ENCODE results near the gene PPP2R2B. TPM values are rescaled to one million over a fixed set of nuclear protein-coding genes. Genes with fewer than 3 reads are reported as not detected.

Gene PPP2R2B
- polyA plus RNA-seq, 3 donors = 0.08 TPM; not detected in 2

GRCh38 chr5:146745931-146746577 is 132.5 kb downstream of the PPP2R2B start:
- intact Hi-C loops (cut with micrococcal nuclease) = no loop called here
- TF ChIP-seq CTCF (IDR thresholded peaks at IDR 0.05) = no peak
- no peaks in the 10 kb centered on the region for H3K4me1 Mint-ChIP-seq
- Histone ChIP-seq H3K4me2 (replicated peaks; ENCODE audit: extremely low read depth, low read length, poor library complexity, severe bottlenecking) (no peak overlapping the region), H3K4me3 (replicated peaks in 1 of 3; ENCODE audit: low read depth in 2 of 3, low read length in 3 of 3) (no peak overlapping the region), H3K36me3 (replicated peaks in 1 of 2; ENCODE audit: control insufficient read depth in 1 of 2, insufficient read depth in 2 of 2, low read length in 2 of 2) (no peaks in the 10 kb centered on the region), H3K9ac (ENCODE audit: insufficient read depth, low read length, poor library complexity, severe bottlenecking) (no peak overlapping the region), H2AFZ (ENCODE audit: insufficient read depth, low read depth, low read length, poor library complexity, severe bottlenecking) (no peak overlapping the region), H4K20me1 (ENCODE audit: insufficient read depth, low read length) (no peaks in the 10 kb centered on the region), H3K4me1 (ENCODE audit: control insufficient read depth in 1 of 2, insufficient read depth in 2 of 2, low read length in 2 of 2) (no peaks in the 10 kb centered on the region), H3K79me2 (ENCODE audit: insufficient read depth, low read length) (no peaks in the 10 kb centered on the region), H3K9me3 (replicated peaks in 1 of 2; ENCODE audit: control insufficient read depth in 1 of 2, insufficient read depth in 1 of 2, low read length in 2 of 2) (no peaks in the 10 kb centered on the region), H3K27me3 (ENCODE audit: control insufficient read depth in 2 of 2, insufficient read depth in 2 of 2, low read length in 2 of 2) (no peaks in the 10 kb centered on the region), H3K27ac (ENCODE audit: low read depth in 1 of 2, low read length in 2 of 2) (no peak overlapping the region)
- H3K4me3 Mint-ChIP-seq = no peak overlapping the region
- WGBS (ENCODE audit: insufficient coverage) = 97% methylated on average over 4 of the region's 5 CpGs
- H3K9me3 Mint-ChIP-seq = peaks cover 0 to 5% (median 2%) of the 10 kb centered on the region in 7 donors
- no peaks in the 10 kb centered on the region for H3K36me3 Mint-ChIP-seq
- H3K27me3 Mint-ChIP-seq (ENCODE audit: low read depth in 3 of 3) = no peaks in the 10 kb centered on the region
- no peak overlapping the region for H3K27ac Mint-ChIP-seq
- no peak for DNase-seq

- Histone ChIP-seq H3K27me3 (ENCODE audit: control insufficient read depth in 2 of 2, insufficient read depth in 2 of 2, low read length in 2 of 2) (no peaks in the 10 kb centered on the region), H3K4me3 (replicated peaks in 1 of 3; ENCODE audit: low read depth in 2 of 3, low read length in 3 of 3) (no peak overlapping the region), H3K79me2 (ENCODE audit: insufficient read depth, low read length) (no peaks in the 10 kb centered on the region), H3K4me2 (replicated peaks; ENCODE audit: extremely low read depth, low read length, poor library complexity, severe bottlenecking) (no peak overlapping the region), H3K9ac (ENCODE audit: insufficient read depth, low read length, poor library complexity, severe bottlenecking) (no peak overlapping the region), H3K36me3 (replicated peaks in 1 of 2; ENCODE audit: control insufficient read depth in 1 of 2, insufficient read depth in 2 of 2, low read length in 2 of 2) (no peaks in the 10 kb centered on the region), H3K4me1 (ENCODE audit: control insufficient read depth in 1 of 2, insufficient read depth in 2 of 2, low read length in 2 of 2) (no peaks in the 10 kb centered on the region), H2AFZ (ENCODE audit: insufficient read depth, low read depth, low read length, poor library complexity, severe bottlenecking) (no peak overlapping the region), H3K9me3 (replicated peaks in 1 of 2; ENCODE audit: control insufficient read depth in 1 of 2, insufficient read depth in 1 of 2, low read length in 2 of 2) (no peaks in the 10 kb centered on the region), H4K20me1 (ENCODE audit: insufficient read depth, low read length) (no peaks in the 10 kb centered on the region), H3K27ac (ENCODE audit: low read depth in 1 of 2, low read length in 2 of 2) (no peak overlapping the region)
- intact Hi-C loops (cut with micrococcal nuclease) = no loop called here
- Mint-ChIP-seq H3K27me3 (ENCODE audit: low read depth in 3 of 3) (peaks cover 0 to 1% (median 0%) of the 10 kb centered on the region in 3 donors), H3K4me3 (no peak overlapping the region), H3K27ac (no peak overlapping the region), H3K9me3 (peaks cover 0 to 6% (median 2%) of the 10 kb centered on the region in 7 donors), H3K4me1 (no peaks in the 10 kb centered on the region), H3K36me3 (no peaks in the 10 kb centered on the region)
- DNase-seq = no peak
- WGBS (ENCODE audit: insufficient coverage) = no CpG with 5 or more reads among the region's 2 CpGs
- TF ChIP-seq CTCF (IDR thresholded peaks at IDR 0.05) = no peak
Observed at GRCh38 chr5:146744068-146744745, 134.3 kb downstream of the PPP2R2B start.
